HEK293 (cell line): ENCODE measurements around the gene MGAT1.

Experiments used
- CTCF ChIA-PET: fragments of 350-600 bp; formaldehyde crosslinking; extraction: SDS; loops from one replicate; lab custom pipeline; 2021; ENCODE audit warnings: antibody characterized with exemption; lab: Yijun Ruan, JAX
- POLR2A ChIA-PET: fragments of 300-600 bp; formaldehyde crosslinking; extraction: SDS; loops from one replicate; lab custom pipeline; 2020; ENCODE audit warnings: antibody characterized with exemption, inconsistent platforms; lab: Yijun Ruan, JAX
- H3K27ac ChIP-seq: fragments of 200-500 bp; sonication (Bioruptor generic); 2 replicates; pipeline ENCODE4 v1.5.1; 2014; ENCODE audit warnings: low read depth, low read length, control low read depth, inconsistent platforms; ENCODE audit errors: extremely low read depth
- H3K36me3 ChIP-seq, 2 experiments: fragments of 200-500 bp in 1 of 2; sonication (Bioruptor generic) in 1 of 2; 1 replicate in 1 of 2; 2 replicates in 1 of 2; pipeline ENCODE4 v1.5.1; 2014 to 2017; ENCODE audit warnings: inconsistent platforms in 2 of 2, low read length in 2 of 2; ENCODE audit not compliant: control insufficient read depth in 2 of 2, insufficient read depth in 1 of 2
- H3K4me1 ChIP-seq: fragments of 200-500 bp; sonication (Bioruptor generic); 2 replicates; pipeline ENCODE4 v1.5.1; 2014; ENCODE audit warnings: mild to moderate bottlenecking, low read length, inconsistent platforms; ENCODE audit not compliant: control insufficient read depth, insufficient read depth
- H3K4me3 ChIP-seq: 2 replicates; pipeline ENCODE4 v1.5.1; 2011; ENCODE audit warnings: low read depth, mild to moderate bottlenecking, control low read depth, low read length, moderate library complexity
- H3K9me3 ChIP-seq: fragments of 200-500 bp; sonication (Bioruptor generic); 2 replicates; pipeline ENCODE4 v1.5.1; 2014; ENCODE audit warnings: low read depth, low read length, inconsistent platforms; ENCODE audit not compliant: control insufficient read depth, insufficient read depth
- KLF8 ChIP-seq: fragments of 450-650 bp; formaldehyde crosslinking; IDR thresholded peaks from 2 replicates; pipeline ENCODE4 v1.5.1; 2016; ENCODE audit warnings: missing biosample characterization, missing genetic modification characterization
- RBAK ChIP-seq: fragments of 450-650 bp; formaldehyde crosslinking; IDR thresholded peaks from 2 replicates; pipeline ENCODE4 v1.5.1; 2016; ENCODE audit warnings: missing biosample characterization, missing genetic modification characterization
- REPIN1 ChIP-seq: fragments of 450-650 bp; formaldehyde crosslinking; IDR thresholded peaks from 2 replicates; pipeline ENCODE4 v1.5.1; 2017; ENCODE audit warnings: missing biosample characterization, missing genetic modification characterization, low read depth
- ZNF140 ChIP-seq: fragments of 450-650 bp; formaldehyde crosslinking; IDR thresholded peaks from 2 replicates; pipeline ENCODE4 v1.5.1; 2016; ENCODE audit warnings: missing biosample characterization, missing genetic modification characterization
- ZNF24 ChIP-seq: fragments of 450-650 bp; formaldehyde crosslinking; IDR thresholded peaks from 2 replicates; pipeline ENCODE4 v1.5.1; 2016; ENCODE audit warnings: missing biosample characterization, missing genetic modification characterization
- ZNF654 ChIP-seq: fragments of 450-650 bp; formaldehyde crosslinking; IDR thresholded peaks from 2 replicates; pipeline ENCODE4 v1.5.1; 2016; ENCODE audit warnings: low read depth, missing biosample characterization, missing genetic modification characterization
- ZNF776 ChIP-seq: fragments of 450-650 bp; formaldehyde crosslinking; IDR thresholded peaks from 2 replicates; pipeline ENCODE4 v1.5.0; 2017; ENCODE audit warnings: missing biosample characterization, missing genetic modification characterization, borderline replicate concordance
- TF ChIP-seq, protein P1 (sequence below): fragments of 450-650 bp; formaldehyde crosslinking; IDR thresholded peaks from 2 replicates; pipeline ENCODE4 v1.5.1; 2016; ENCODE audit warnings: missing biosample characterization, missing genetic modification characterization
- TF ChIP-seq, protein P2 (sequence below): fragments of 450-650 bp; formaldehyde crosslinking; conservative IDR thresholded peaks from 2 replicates; pipeline ENCODE4 v1.5.1; 2016; ENCODE audit warnings: low read depth, missing biosample characterization, missing genetic modification characterization

MGAT1 gene

DNA sequence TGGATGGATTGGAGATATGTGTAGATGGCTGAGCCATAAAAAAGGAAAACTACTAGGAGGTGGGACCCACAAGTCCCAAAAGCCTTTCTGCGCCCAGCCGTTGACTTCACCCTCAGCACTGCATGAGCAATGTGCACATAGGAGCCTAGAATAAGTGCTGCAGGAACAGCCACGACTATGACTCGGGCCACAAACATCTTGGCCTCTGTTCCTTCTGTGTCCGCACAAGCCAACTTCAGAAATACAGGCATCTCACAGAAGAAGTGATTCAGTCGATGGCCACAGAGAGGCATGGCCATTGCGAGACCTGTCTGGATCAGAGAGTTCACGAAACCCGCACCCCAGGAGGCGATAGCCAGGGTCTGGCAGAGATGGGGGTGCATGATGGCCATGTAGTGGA is 63.3 kb downstream of the MGAT1 start (continued):
- TF ChIP-seq, protein P1, sequence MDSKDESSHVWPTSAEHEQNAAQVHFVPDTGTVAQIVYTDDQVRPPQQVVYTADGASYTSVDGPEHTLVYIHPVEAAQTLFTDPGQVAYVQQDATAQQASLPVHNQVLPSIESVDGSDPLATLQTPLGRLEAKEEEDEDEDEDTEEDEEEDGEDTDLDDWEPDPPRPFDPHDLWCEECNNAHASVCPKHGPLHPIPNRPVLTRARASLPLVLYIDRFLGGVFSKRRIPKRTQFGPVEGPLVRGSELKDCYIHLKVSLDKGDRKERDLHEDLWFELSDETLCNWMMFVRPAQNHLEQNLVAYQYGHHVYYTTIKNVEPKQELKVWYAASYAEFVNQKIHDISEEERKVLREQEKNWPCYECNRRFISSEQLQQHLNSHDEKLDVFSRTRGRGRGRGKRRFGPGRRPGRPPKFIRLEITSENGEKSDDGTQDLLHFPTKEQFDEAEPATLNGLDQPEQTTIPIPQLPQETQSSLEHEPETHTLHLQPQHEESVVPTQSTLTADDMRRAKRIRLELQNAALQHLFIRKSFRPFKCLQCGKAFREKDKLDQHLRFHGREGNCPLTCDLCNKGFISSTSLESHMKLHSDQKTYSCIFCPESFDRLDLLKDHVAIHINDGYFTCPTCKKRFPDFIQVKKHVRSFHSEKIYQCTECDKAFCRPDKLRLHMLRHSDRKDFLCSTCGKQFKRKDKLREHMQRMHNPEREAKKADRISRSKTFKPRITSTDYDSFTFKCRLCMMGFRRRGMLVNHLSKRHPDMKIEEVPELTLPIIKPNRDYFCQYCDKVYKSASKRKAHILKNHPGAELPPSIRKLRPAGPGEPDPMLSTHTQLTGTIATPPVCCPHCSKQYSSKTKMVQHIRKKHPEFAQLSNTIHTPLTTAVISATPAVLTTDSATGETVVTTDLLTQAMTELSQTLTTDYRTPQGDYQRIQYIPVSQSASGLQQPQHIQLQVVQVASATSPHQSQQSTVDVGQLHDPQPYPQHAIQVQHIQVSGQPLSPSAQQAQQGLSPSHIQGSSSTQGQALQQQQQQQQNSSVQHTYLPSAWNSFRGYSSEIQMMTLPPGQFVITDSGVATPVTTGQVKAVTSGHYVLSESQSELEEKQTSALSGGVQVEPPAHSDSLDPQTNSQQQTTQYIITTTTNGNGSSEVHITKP (tag by site-specific recombination), result no peak
- no peak for TF ChIP-seq ZNF140 (tag by site-specific recombination)
- TF ChIP-seq, protein P2, sequence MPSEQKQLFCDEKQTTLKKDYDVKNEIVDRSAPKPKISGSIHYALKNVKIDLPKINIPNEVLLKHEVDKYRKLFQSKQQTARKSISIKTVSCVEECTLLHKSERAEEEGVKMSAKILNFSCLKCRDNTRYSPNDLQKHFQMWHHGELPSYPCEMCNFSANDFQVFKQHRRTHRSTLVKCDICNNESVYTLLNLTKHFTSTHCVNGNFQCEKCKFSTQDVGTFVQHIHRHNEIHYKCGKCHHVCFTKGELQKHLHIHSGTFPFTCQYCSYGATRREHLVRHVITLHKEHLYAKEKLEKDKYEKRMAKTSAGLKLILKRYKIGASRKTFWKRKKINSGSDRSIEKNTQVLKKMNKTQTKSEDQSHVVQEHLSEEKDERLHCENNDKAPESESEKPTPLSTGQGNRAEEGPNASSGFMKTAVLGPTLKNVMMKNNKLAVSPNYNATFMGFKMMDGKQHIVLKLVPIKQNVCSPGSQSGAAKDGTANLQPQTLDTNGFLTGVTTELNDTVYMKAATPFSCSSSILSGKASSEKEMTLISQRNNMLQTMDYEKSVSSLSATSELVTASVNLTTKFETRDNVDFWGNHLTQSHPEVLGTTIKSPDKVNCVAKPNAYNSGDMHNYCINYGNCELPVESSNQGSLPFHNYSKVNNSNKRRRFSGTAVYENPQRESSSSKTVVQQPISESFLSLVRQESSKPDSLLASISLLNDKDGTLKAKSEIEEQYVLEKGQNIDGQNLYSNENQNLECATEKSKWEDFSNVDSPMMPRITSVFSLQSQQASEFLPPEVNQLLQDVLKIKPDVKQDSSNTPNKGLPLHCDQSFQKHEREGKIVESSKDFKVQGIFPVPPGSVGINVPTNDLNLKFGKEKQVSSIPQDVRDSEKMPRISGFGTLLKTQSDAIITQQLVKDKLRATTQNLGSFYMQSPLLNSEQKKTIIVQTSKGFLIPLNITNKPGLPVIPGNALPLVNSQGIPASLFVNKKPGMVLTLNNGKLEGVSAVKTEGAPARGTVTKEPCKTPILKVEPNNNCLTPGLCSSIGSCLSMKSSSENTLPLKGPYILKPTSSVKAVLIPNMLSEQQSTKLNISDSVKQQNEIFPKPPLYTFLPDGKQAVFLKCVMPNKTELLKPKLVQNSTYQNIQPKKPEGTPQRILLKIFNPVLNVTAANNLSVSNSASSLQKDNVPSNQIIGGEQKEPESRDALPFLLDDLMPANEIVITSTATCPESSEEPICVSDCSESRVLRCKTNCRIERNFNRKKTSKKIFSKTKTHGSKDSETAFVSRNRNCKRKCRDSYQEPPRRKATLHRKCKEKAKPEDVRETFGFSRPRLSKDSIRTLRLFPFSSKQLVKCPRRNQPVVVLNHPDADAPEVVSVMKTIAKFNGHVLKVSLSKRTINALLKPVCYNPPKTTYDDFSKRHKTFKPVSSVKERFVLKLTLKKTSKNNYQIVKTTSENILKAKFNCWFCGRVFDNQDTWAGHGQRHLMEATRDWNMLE (tag by site-specific recombination), result no peak
- no peak for TF ChIP-seq ZNF776
- no peak for TF ChIP-seq RBAK
- no peak for TF ChIP-seq KLF8 (tag by site-specific recombination)

DNA sequence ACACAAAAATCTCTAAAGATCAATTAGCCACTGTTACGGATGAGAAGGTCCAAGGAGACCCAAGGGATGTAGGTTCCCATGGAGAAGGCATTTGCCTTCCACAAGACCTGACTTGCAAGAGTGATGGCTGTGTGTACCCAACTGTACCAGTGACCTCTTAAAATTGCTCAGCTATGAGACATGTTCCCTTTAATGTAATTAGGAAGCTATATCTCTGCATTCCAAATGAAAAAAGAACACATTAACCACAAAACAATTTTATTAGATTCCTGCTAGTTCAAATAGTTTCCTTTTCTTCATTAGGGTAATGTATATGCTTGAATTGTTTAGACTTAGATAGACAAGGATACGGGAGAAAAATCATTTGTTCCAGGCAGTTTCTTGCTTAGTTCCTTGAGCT is 66.1 kb downstream of the MGAT1 start:
- TF ChIP-seq ZNF24 (tag by site-specific recombination) (no peak), REPIN1 (tag by site-specific recombination) (no peak), ZNF654 (tag by site-specific recombination) (no peak)
- no peaks in the 10 kb centered on the region for H3K36me3 ChIP-seq
- no peak overlapping the region for H3K4me3 ChIP-seq
- H3K27ac ChIP-seq, result no peak overlapping the region
- ChIA-PET CTCF (interaction anchor here (0.5 to 1.4 kb wide), 3 partner anchors 17 to 994 kb away, joined by 3 read pairs; no protein-coding TSS in a partner anchor), POLR2A (no interaction called here)
- H3K4me1 ChIP-seq, result no peaks in the 10 kb centered on the region
- H3K9me3 ChIP-seq, result no peaks in the 10 kb centered on the region
